ENCODE measurements around the gene FOXN3.

Gene FOXN3

GRCh38 chr14:89245802-89246201 lies 171.2 kb downstream of the FOXN3 start:
- no peak for DNase-seq

GRCh38 chr14:89244720-89245119 lies 172.3 kb downstream of the FOXN3 start:
- no peak for DNase-seq

GRCh38 chr14:89243741-89244140 lies 173.3 kb downstream of the FOXN3 start:
- DNase-seq, result peak; percentile 75 to 88

GRCh38 chr14:89243286-89243685 lies 173.7 kb downstream of the FOXN3 start:
- no peak for DNase-seq

GRCh38 chr14:89242652-89243279 lies 174.3 kb downstream of the FOXN3 start:
- DNase-seq, result no peak

GRCh38 chr14:89241934-89242651 lies 174.9 kb downstream of the FOXN3 start:
- DNase-seq, result no peak

GRCh38 chr14:89241257-89241656 lies 175.8 kb downstream of the FOXN3 start:
- DNase-seq, result no peak

- no peak for DNase-seq
These were observed 176.6 kb downstream of the FOXN3 start for GRCh38 chr14:89240414-89240813.

GRCh38 chr14:89239023-89239422 lies 178.0 kb downstream of the FOXN3 start:
- DNase-seq, result no peak

GRCh38 chr14:89237921-89238529 lies 179.0 kb downstream of the FOXN3 start:
- no peak for DNase-seq

- no peak for DNase-seq
These were observed 180.2 kb downstream of the FOXN3 start for GRCh38 chr14:89236851-89237250.

GRCh38 chr14:89233184-89233583 lies 183.8 kb downstream of the FOXN3 start:
- no peak for DNase-seq

- DNase-seq, result peak; percentile 46 to 51
These were observed 184.6 kb downstream of the FOXN3 start for GRCh38 chr14:89232265-89233070.

GRCh38 chr14:89231426-89232113 lies 185.5 kb downstream of the FOXN3 start:
- no peak for DNase-seq

- DNase-seq, result no peak
These were observed 188.0 kb downstream of the FOXN3 start for GRCh38 chr14:89228921-89229639.

GRCh38 chr14:89227496-89227836 lies 189.6 kb downstream of the FOXN3 start:
- DNase-seq, result no peak

GRCh38 chr14:89226801-89227495 lies 190.1 kb downstream of the FOXN3 start:
- DNase-seq, result no peak

GRCh38 chr14:89225607-89226006 lies 191.4 kb downstream of the FOXN3 start:
- DNase-seq, result no peak

- no peak for DNase-seq
These were observed 195.8 kb downstream of the FOXN3 start for GRCh38 chr14:89221109-89221810.

GRCh38 chr14:89219051-89219450 lies 198.0 kb downstream of the FOXN3 start:
- DNase-seq, result no peak

- no peak for DNase-seq
These were observed 199.1 kb downstream of the FOXN3 start for GRCh38 chr14:89217891-89218290.
